ENCODE measurements around the gene GRAMD1B.

GRCh38 chr11:123601743-123602142 is 171.7 kb downstream of the GRAMD1B start:
- TF ChIP-seq, protein P1, sequence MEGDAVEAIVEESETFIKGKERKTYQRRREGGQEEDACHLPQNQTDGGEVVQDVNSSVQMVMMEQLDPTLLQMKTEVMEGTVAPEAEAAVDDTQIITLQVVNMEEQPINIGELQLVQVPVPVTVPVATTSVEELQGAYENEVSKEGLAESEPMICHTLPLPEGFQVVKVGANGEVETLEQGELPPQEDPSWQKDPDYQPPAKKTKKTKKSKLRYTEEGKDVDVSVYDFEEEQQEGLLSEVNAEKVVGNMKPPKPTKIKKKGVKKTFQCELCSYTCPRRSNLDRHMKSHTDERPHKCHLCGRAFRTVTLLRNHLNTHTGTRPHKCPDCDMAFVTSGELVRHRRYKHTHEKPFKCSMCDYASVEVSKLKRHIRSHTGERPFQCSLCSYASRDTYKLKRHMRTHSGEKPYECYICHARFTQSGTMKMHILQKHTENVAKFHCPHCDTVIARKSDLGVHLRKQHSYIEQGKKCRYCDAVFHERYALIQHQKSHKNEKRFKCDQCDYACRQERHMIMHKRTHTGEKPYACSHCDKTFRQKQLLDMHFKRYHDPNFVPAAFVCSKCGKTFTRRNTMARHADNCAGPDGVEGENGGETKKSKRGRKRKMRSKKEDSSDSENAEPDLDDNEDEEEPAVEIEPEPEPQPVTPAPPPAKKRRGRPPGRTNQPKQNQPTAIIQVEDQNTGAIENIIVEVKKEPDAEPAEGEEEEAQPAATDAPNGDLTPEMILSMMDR (IDR thresholded peaks at IDR 0.05; ENCODE audit: low read depth, low read length), result no peak
- TF ChIP-seq POLR2A (IDR thresholded peaks at IDR 0.05; ENCODE audit: extremely low read depth, insufficient read length), result no peak
- TF ChIP-seq, protein P2, sequence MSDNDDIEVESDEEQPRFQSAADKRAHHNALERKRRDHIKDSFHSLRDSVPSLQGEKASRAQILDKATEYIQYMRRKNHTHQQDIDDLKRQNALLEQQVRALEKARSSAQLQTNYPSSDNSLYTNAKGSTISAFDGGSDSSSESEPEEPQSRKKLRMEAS (IDR thresholded peaks at IDR 0.05; ENCODE audit: low read depth, low read length), result no peak
